ENCODE data around the gene LYRM4.

The LYRM4 gene

GRCh38 chr6:5157621-5158138, 103.1 kb downstream of the LYRM4 start:
- DNase-seq: no peak
- in situ Hi-C loops (cut with MboI; ENCODE audit: low pct_unique_long_range_greater_than_20kb, low sequenced_read_pairs): no loop called here

GRCh38 chr6:5156627-5157026, 104.1 kb downstream of the LYRM4 start:
- in situ Hi-C loops (cut with MboI; ENCODE audit: low pct_unique_long_range_greater_than_20kb, low sequenced_read_pairs): no loop called here
- DNase-seq: no peak

GRCh38 chr6:5155906-5156305, 104.8 kb downstream of the LYRM4 start:
- DNase-seq: no peak
- in situ Hi-C loops (cut with MboI; ENCODE audit: low pct_unique_long_range_greater_than_20kb, low sequenced_read_pairs): no loop called here

- DNase-seq: no peak
- in situ Hi-C loops (cut with MboI; ENCODE audit: low pct_unique_long_range_greater_than_20kb, low sequenced_read_pairs): no loop called here
Observed at GRCh38 chr6:5153186-5153585, 107.6 kb downstream of the LYRM4 start.

- in situ Hi-C loops (cut with MboI; ENCODE audit: low pct_unique_long_range_greater_than_20kb, low sequenced_read_pairs): no loop called here
- no peak for DNase-seq
Observed at GRCh38 chr6:5152460-5152859, 108.3 kb downstream of the LYRM4 start.

GRCh38 chr6:5151955-5152401, 108.8 kb downstream of the LYRM4 start:
- in situ Hi-C loops (cut with MboI; ENCODE audit: low pct_unique_long_range_greater_than_20kb, low sequenced_read_pairs): no loop called here
- DNase-seq: no peak

- in situ Hi-C loops (cut with MboI; ENCODE audit: low pct_unique_long_range_greater_than_20kb, low sequenced_read_pairs): no loop called here
- no peak for DNase-seq
Observed at GRCh38 chr6:5151360-5151954, 109.3 kb downstream of the LYRM4 start.

- in situ Hi-C loops (cut with MboI; ENCODE audit: low pct_unique_long_range_greater_than_20kb, low sequenced_read_pairs): no loop called here
- no peak for DNase-seq
Observed at GRCh38 chr6:5150551-5151075, 110.1 kb downstream of the LYRM4 start.

- in situ Hi-C loops (cut with MboI; ENCODE audit: low pct_unique_long_range_greater_than_20kb, low sequenced_read_pairs): no loop called here
- DNase-seq: no peak
Observed at GRCh38 chr6:5149891-5150290, 110.9 kb downstream of the LYRM4 start.

GRCh38 chr6:5149159-5149704, 111.5 kb downstream of the LYRM4 start:
- DNase-seq: no peak
- in situ Hi-C loops (cut with MboI; ENCODE audit: low pct_unique_long_range_greater_than_20kb, low sequenced_read_pairs): no loop called here

- in situ Hi-C loops (cut with MboI; ENCODE audit: low pct_unique_long_range_greater_than_20kb, low sequenced_read_pairs): no loop called here
- DNase-seq: no peak
Observed at GRCh38 chr6:5146398-5146797, 114.4 kb downstream of the LYRM4 start.

- peak; percentile 85 for DNase-seq
- in situ Hi-C loops (cut with MboI; ENCODE audit: low pct_unique_long_range_greater_than_20kb, low sequenced_read_pairs): no loop called here
Observed at GRCh38 chr6:5143634-5144311, 117.0 kb downstream of the LYRM4 start.

- in situ Hi-C loops (cut with MboI; ENCODE audit: low pct_unique_long_range_greater_than_20kb, low sequenced_read_pairs): no loop called here
- no peak for DNase-seq
Observed at GRCh38 chr6:5142915-5143314, 117.8 kb downstream of the LYRM4 start.

- DNase-seq: no peak
- in situ Hi-C loops (cut with MboI; ENCODE audit: low pct_unique_long_range_greater_than_20kb, low sequenced_read_pairs): no loop called here
Observed at GRCh38 chr6:5142131-5142530, 118.6 kb downstream of the LYRM4 start.

- in situ Hi-C loops (cut with MboI; ENCODE audit: low pct_unique_long_range_greater_than_20kb, low sequenced_read_pairs): no loop called here
- DNase-seq: no peak
Observed at GRCh38 chr6:5141046-5141445, 119.7 kb downstream of the LYRM4 start.

- no peak for DNase-seq
- in situ Hi-C loops (cut with MboI; ENCODE audit: low pct_unique_long_range_greater_than_20kb, low sequenced_read_pairs): no loop called here
Observed at GRCh38 chr6:5139828-5140771, 120.7 kb downstream of the LYRM4 start.

- in situ Hi-C loops (cut with MboI; ENCODE audit: low pct_unique_long_range_greater_than_20kb, low sequenced_read_pairs): no loop called here
- no peak for DNase-seq
Observed at GRCh38 chr6:5138995-5139827, 121.5 kb downstream of the LYRM4 start.

GRCh38 chr6:5136851-5137250, 123.9 kb downstream of the LYRM4 start:
- in situ Hi-C loops (cut with MboI; ENCODE audit: low pct_unique_long_range_greater_than_20kb, low sequenced_read_pairs): no loop called here
- no peak for DNase-seq
